Upper lobe of right lung (tissue), 1 donor: ENCODE results near the gene ZNF385A. TPM values are rescaled to one million over a fixed set of nuclear protein-coding genes. Genes with fewer than 3 reads are reported as not detected.
A peak's percentile ranks its signal among the peaks of the same experiment; 100 is the strongest.

Experiments
- ATAC-seq: fragments of 200-7000 bp; cut with Tn5 transposase; one replicate; pipeline ENCODE4 v1.9.1; 2020; ENCODE audit warnings: mild to moderate bottlenecking, moderate library complexity
- DNase-seq: peaks from one replicate; pipeline ENCODE4 v3.0.0-alpha.2; 2020
- H3K27ac ChIP-seq: fragments of 200-600 bp; one replicate; pipeline ENCODE4 v1.8.0; 2022
- H3K27me3 ChIP-seq: fragments of 200-600 bp; one replicate; pipeline ENCODE4 v1.8.0; 2022; ENCODE audit warnings: mild to moderate bottlenecking
- H3K36me3 ChIP-seq: fragments of 200-600 bp; one replicate; pipeline ENCODE4 v1.8.0; 2022
- H3K4me1 ChIP-seq: fragments of 200-600 bp; one replicate; pipeline ENCODE4 v1.8.0; 2022
- H3K4me3 ChIP-seq: fragments of 200-600 bp; one replicate; pipeline ENCODE4 v1.8.0; 2022; ENCODE audit warnings: mild to moderate bottlenecking
- H3K9me3 ChIP-seq: fragments of 200-600 bp; one replicate; pipeline ENCODE4 v1.8.0; 2022
- intact Hi-C: fragments of 100-400 bp; cut with DNase I; formaldehyde crosslinking; loops from one replicate; pipeline ENCODE4 v1.11.0; 2022
- total RNA-seq: library from RNA; stranded (reverse); fragmentation: NEBNext Ultra II Directional; extraction: Animal tissue kit (Norgen Biotek cat#: 25700); gene quantifications from one replicate; pipeline ENCODE4 v1.2.1, GENCODE V29; 2021
- TF ChIP-seq, protein P1 (sequence below): fragments of 200-600 bp; IDR thresholded peaks from one replicate; pipeline ENCODE4 v1.8.0; 2022; ENCODE audit warnings: antibody characterized with exemption
- donor health status: DM: no; HTN: yes; CAD: no; lungs with severe emphysema.

Gene ZNF385A
- total RNA-seq, 1 donor from 2014 or later: 26.6 TPM

DNA sequence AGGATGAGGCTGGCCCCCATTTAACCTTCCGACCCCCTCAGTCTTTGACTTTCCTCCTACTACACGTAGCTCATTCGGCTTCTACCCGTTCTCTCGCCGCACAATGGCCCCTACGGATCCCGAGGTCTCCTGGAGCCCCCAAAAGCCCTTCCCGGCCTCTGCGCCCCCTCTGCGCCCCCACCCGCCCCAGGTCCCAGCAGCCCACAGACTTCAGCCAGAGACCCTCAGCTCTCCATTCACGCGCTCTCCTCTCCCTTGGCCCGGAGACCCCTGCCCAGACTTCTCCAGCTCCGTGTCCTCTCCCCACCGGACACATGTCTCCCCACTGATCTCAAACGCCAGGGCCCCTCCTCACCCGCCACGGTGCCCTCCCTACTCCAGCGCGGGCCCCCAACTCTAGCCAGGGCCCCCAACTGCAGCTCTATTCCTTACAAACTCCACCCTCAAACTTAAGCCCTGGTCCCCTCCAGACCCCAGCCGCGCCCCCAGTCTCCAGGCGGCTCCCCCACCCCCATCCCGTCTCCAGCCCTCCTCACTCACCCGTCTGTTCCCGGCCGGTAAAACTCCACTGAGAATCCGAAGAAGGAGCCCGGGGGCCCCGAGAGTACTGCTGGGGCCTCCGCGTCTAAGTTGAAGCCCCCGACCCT is 34.0 kb upstream of the ZNF385A start:
- Histone ChIP-seq H3K36me3 (no peaks in the 10 kb centered on the region), H3K4me1 (peaks cover 41% of the 10 kb centered on the region), H3K27ac (peak overlapping the region; percentile 86), H3K27me3 (no peaks in the 10 kb centered on the region), H3K4me3 (peak overlapping the region; percentile 83), H3K9me3 (no peaks in the 10 kb centered on the region)
- TF ChIP-seq, protein P1, sequence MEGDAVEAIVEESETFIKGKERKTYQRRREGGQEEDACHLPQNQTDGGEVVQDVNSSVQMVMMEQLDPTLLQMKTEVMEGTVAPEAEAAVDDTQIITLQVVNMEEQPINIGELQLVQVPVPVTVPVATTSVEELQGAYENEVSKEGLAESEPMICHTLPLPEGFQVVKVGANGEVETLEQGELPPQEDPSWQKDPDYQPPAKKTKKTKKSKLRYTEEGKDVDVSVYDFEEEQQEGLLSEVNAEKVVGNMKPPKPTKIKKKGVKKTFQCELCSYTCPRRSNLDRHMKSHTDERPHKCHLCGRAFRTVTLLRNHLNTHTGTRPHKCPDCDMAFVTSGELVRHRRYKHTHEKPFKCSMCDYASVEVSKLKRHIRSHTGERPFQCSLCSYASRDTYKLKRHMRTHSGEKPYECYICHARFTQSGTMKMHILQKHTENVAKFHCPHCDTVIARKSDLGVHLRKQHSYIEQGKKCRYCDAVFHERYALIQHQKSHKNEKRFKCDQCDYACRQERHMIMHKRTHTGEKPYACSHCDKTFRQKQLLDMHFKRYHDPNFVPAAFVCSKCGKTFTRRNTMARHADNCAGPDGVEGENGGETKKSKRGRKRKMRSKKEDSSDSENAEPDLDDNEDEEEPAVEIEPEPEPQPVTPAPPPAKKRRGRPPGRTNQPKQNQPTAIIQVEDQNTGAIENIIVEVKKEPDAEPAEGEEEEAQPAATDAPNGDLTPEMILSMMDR: no peak
- ATAC-seq (peak; percentile 11), DNase-seq (no peak)
- intact Hi-C loops: no loop called here

DNA sequence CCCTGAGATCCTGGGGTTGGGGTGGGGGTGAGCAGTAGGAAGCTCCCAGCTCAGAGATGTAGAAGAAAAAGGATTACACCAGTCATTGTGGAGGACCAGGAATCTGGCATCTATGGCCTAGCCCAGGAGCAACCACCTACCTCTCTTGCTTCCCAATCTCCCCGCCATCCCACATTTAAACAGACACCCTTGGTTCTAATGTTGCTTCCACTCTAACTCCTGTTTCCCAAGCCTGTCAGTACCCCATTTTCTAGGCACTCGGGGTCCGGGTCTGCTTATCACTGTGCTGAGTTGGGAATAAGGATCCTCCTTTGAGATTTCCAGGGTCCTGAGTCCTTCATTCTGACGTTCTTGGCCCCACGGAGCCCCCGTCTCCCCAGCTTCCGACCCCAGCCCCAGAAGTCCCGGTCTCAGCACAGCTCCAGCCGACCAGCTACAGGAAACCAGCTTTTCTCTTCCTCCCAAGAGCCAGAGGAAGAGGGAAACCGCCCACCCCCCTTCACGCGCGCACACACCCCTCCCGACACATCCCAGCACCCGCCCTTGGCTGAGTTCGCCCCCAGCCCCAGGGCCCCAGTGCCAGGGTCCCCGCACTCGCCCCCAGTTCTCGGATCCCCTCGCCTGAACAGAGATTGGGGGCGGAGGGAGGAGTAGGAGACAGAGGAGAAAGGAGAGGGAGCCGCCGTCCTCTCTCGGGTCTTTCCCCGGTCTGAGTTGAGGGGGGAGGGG is 33.3 kb upstream of the ZNF385A start:
- intact Hi-C loops: no loop called here
- TF ChIP-seq, protein P1: no peak
- no peaks in the 10 kb centered on the region for H3K27me3 ChIP-seq
- H3K9me3 ChIP-seq: no peaks in the 10 kb centered on the region
- peaks cover 47% of the 10 kb centered on the region for H3K4me1 ChIP-seq
- peak overlapping the region; percentile 83 for H3K4me3 ChIP-seq
- ATAC-seq (peak; percentile 20), DNase-seq (no peak)
- no peaks in the 10 kb centered on the region for H3K36me3 ChIP-seq
- peak overlapping the region; percentile 86 for H3K27ac ChIP-seq

DNA sequence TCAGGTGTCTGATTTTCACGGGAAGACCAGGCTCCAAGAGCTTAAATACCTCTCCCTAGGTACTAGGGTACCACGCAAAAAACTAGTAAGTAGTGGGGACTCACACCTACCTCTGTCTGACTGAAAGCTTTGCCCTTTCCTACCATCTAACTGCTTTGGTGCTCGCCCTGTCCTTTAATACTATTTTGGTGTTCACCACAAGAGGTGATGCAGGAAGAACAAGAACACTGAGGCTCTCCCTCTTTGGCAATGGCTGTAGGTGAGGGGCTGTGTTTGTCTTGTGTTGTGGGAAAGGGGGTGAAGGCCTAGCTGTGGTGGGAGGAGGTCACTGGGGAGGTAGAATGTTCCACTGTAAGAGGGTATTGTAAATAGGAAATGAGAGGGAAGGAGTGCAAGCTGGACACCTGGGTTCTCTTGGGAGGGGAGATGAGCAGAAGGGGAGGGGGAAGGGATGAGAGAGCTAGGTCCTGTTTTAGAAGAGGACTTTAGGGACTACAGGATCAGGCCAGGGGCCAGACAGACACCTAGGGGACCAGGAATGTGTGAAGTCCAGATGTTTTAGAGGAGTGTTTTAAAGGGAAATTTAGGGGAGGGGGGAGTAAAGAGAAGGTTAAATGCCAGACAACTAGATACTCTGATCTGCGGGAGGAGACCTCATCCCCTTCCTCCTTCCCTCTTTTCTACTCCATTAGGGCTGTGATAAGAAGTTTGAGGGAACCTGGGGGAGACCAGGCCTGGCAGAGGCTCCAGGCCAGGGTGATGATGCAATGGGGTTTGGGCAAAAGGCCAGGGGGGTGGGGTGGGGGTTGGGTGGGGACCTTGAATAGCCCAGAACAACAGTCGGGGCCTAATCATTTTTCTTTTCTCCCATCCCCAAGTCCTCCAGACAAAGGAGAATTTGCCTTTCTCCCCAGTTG is 32.4 kb upstream of the ZNF385A start:
- no peaks in the 10 kb centered on the region for H3K9me3 ChIP-seq
- peak overlapping the region; percentile 86 for H3K27ac ChIP-seq
- H3K36me3 ChIP-seq: no peaks in the 10 kb centered on the region
- DNase-seq: no peak
- TF ChIP-seq, protein P1: no peak
- peaks cover 56% of the 10 kb centered on the region for H3K4me1 ChIP-seq
- peak overlapping the region; percentile 83 for H3K4me3 ChIP-seq
- no peak for ATAC-seq
- no peaks in the 10 kb centered on the region for H3K27me3 ChIP-seq
- intact Hi-C loops: no loop called here

DNA sequence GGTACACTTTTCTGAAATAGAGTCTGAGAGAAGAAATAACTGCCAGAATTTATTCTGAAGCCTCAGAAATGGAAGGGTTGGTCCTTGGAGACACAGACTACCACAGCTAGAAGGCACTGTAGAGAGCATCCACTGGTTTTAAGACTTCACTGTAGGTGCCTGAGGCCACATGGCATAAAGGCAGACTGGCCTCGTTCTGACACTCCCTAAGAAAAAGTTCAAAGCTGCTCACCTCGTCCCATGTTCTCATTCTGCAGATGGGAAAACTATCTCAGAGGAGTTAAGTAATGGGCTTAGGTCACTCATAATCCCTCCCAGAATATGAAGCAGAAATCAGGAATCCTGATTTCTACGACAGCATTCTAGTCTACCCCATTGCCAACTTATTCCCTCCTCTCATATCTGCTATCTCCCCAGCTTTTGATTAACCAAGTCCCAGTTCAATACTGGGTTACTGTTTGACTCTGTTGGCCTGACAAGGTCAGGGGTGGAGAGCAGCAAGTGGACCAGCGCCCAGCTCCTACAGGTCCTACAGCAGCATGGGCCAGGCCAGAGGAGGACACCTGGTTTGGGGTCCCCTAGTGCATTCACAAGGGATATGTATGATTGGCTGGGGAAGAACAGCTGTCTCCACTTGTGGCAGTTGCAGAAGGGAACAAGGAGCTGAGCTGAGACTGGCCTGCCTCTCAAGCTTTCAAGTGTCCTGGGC is 30.8 kb upstream of the ZNF385A start:
- DNase-seq (no peak), ATAC-seq (no peak)
- Histone ChIP-seq H3K4me1 (peaks cover 70% of the 10 kb centered on the region), H3K27me3 (no peaks in the 10 kb centered on the region), H3K4me3 (peak overlapping the region; percentile 83), H3K27ac (peak overlapping the region; percentile 82), H3K36me3 (no peaks in the 10 kb centered on the region), H3K9me3 (no peaks in the 10 kb centered on the region)
- TF ChIP-seq, protein P1: no peak
- intact Hi-C loops: no loop called here
